Heart right ventricle (tissue), 16 donors: ENCODE measurements around the gene KRTAP10-3. TPM values are rescaled to one million over a fixed set of nuclear protein-coding genes. Genes with fewer than 3 reads are reported as not detected.

ENCODE experiments used
- ATAC-seq, 8 donors: fragments of 200-7000 bp; cut with Tn5 transposase; one replicate each; pipeline ENCODE4 v1.9.1; 2020; ENCODE audit warnings: mild to moderate bottlenecking in 8 of 8, moderate library complexity in 8 of 8, moderate number of reproducible peaks in 1 of 8
- DNase-seq, 2 donors: peaks; one replicate each; pipeline ENCODE4 v3.0.0-alpha.2; 2020
- H3K27ac ChIP-seq, 10 donors: fragments of 200-600 bp; sonication (generic) in 2 of 10; one replicate each; pipeline versions ENCODE4 v1.5.0 to v1.8.0; 2020 to 2022; ENCODE audit warnings: mild to moderate bottlenecking in 3 of 10
- H3K27me3 ChIP-seq, 7 donors: fragments of 200-600 bp; one replicate each; pipeline ENCODE4 v1.8.0; 2021 to 2022; ENCODE audit warnings: mild to moderate bottlenecking in 2 of 7
- H3K36me3 ChIP-seq, 9 donors: fragments of 200-600 bp; sonication (generic) in 1 of 9; one replicate each; pipeline versions ENCODE4 v1.5.0 to v1.8.0; 2020 to 2022; ENCODE audit warnings: mild to moderate bottlenecking in 2 of 9
- H3K4me1 ChIP-seq, 9 donors: fragments of 200-600 bp; sonication (generic) in 1 of 9; one replicate each; pipeline versions ENCODE4 v1.5.0 to v1.8.0; 2020 to 2022; ENCODE audit warnings: mild to moderate bottlenecking in 4 of 9
- H3K4me3 ChIP-seq, 10 donors: fragments of 200-600 bp; sonication (generic) in 2 of 10; one replicate each; pipeline versions ENCODE4 v1.5.0 to v1.8.0; 2020 to 2022; ENCODE audit warnings: mild to moderate bottlenecking in 7 of 10, moderate library complexity in 2 of 10
- H3K9me3 ChIP-seq, 11 donors: fragments of 200-600 bp in 10 of 11; sonication (generic) in 2 of 11; one replicate each; pipeline versions ENCODE4 v1.5.0 to v1.8.0; 2013 to 2022; ENCODE audit warnings: mild to moderate bottlenecking in 2 of 11, control low read depth in 1 of 11, moderate library complexity in 1 of 11
- CTCF ChIP-seq, 9 donors: fragments of 200-600 bp; sonication (generic) in 2 of 9; IDR thresholded peaks; one replicate each; pipeline versions ENCODE4 v1.5.0 to v1.8.0; 2021 to 2022; ENCODE audit warnings: antibody characterized with exemption in 9 of 9, mild to moderate bottlenecking in 5 of 9, moderate library complexity in 1 of 9
- WGBS, 2 donors: extraction: QIAGEN DNeasy Blood & Tissue Kit; methylation state at CpG; one replicate each; pipeline ENCODE4 v1.1.7; 2013; ENCODE audit warnings: inconsistent platforms in 1 of 2; 5-methylcytosine and 5-hydroxymethylcytosine counted together
- intact Hi-C, 10 donors: fragments of 100-400 bp; cut with DNase I; formaldehyde crosslinking; loops; one replicate each; pipeline versions ENCODE4 v1.11.1 to v1.14.2; 2022
- polyA plus RNA-seq, 2 donors: library from polyadenylated mRNA; stranded (reverse); fragments of 200-250 nt; gene quantifications; one replicate each; pipeline ENCODE4 v1.2.3, GENCODE V29; 2013
- total RNA-seq, 10 donors: library from RNA; stranded (reverse); fragmentation: NEBNext Ultra II Directional in 3 of 10; extraction: Animal tissue kit (Norgen Biotek cat#: 25700) in 3 of 10; gene quantifications; one replicate each; pipeline versions ENCODE4 v1.2.1 to v1.2.4, GENCODE V29; 2021 to 2023
- donor health status: Arrhythmogenic right ventricular cardiomyopathy.
- donor health status: ischemic (EF 13 %, LVEDD 7.1; RV severe dilation, severe dysfunction).
- donor health status: healthy with polysubstance abuse.
- donor health status: DM: no; HTN: yes; CAD: no.
- donor health status: DM: no; HTN: no; CAD: no.
- donor health status: ischemic (EF 25% LVEDD 6.9; RV normal size, moderate dysfunction).
- donor health status: ischemic (EF 25% LVEDD 5.7; RV mildly dilated, moderate dysfunction).
- donor health status: healthy.
- donor health status: DM: yes; HTN: yes; CAD: no.
- donor health status: Ischemic cardiomyopathy.
- donor health status: ischemic (EF 35%, LVEDD 5.7; RV mildly dilated, moderate dysfunction).
- donor health status: nonischemic (EF 11% LVEDD 7.7; RV severe dilation, severe dysfunction).
- donor health status: DM: yes; HTN: yes; CAD: no.
- donor health status: PGD.
- donor health status: ischemic (EF 29% LVEDD 5.4; RV normal size, mild dysfunction).
- donor health status: nonischemic (EF 23%, LVEDD 6.1; RV moderate dilation, normal function).

The KRTAP10-3 gene
- total and polyA plus RNA-seq, 12 donors, result not detected

- TF ChIP-seq CTCF (IDR thresholded peaks at IDR 0.05), result no peak
- Histone ChIP-seq H3K36me3 (no peaks in the 10 kb centered on the region), H3K4me3 (no peak overlapping the region), H3K27me3 (peaks cover 0 to 15% (median 0%) of the 10 kb centered on the region in 7 donors), H3K4me1 (peaks cover 0 to 6% (median 0%) of the 10 kb centered on the region in 9 donors), H3K27ac (no peak overlapping the region), H3K9me3 (peaks cover 0 to 27% (median 3%) of the 10 kb centered on the region in 11 donors)
- WGBS, 2 donors, result 70 to 73% methylated on average over 12 of the region's 12 CpGs
- ATAC-seq, result no peak
- DNase-seq, result no peak
- intact Hi-C loops, result no loop called here
These were observed 9.7 kb upstream of the KRTAP10-3 start for GRCh38 chr21:44568261-44568660.

- DNase-seq (no peak), ATAC-seq (no peak)
- Histone ChIP-seq H3K27ac (no peak overlapping the region), H3K4me3 (no peak overlapping the region), H3K36me3 (no peaks in the 10 kb centered on the region), H3K27me3 (peaks cover 0 to 12% (median 0%) of the 10 kb centered on the region in 7 donors), H3K9me3 (peaks cover 0 to 30% (median 3%) of the 10 kb centered on the region in 11 donors), H3K4me1 (peaks cover 0 to 6% (median 0%) of the 10 kb centered on the region in 9 donors)
- intact Hi-C loops, result no loop called here
- no peak for TF ChIP-seq CTCF (IDR thresholded peaks at IDR 0.05)
- 91% methylated on average over 18 of the region's 18 CpGs for WGBS, 2 donors
These were observed 9.0 kb upstream of the KRTAP10-3 start for GRCh38 chr21:44567481-44568171.

- WGBS, 2 donors, result 68 to 78% methylated on average over 1 of the region's 1 CpG
- DNase-seq (no peak), ATAC-seq (no peak)
- no peak overlapping the region for H3K27ac ChIP-seq
- intact Hi-C loops, result no loop called here
- H3K9me3 ChIP-seq, result peaks cover 0 to 33% (median 8%) of the 10 kb centered on the region in 11 donors
- H3K27me3 ChIP-seq, result peaks cover 0 to 12% (median 0%) of the 10 kb centered on the region in 7 donors
- peaks cover 0 to 6% (median 0%) of the 10 kb centered on the region in 9 donors for H3K4me1 ChIP-seq
- H3K4me3 ChIP-seq, result no peak overlapping the region
- H3K36me3 ChIP-seq, result no peaks in the 10 kb centered on the region
- TF ChIP-seq CTCF (IDR thresholded peaks at IDR 0.05), result no peak
These were observed 7.8 kb upstream of the KRTAP10-3 start for GRCh38 chr21:44566403-44566802.

GRCh38 chr21:44564886-44565598, 6.4 kb upstream of the KRTAP10-3 start:
- H3K4me3 ChIP-seq, result no peak overlapping the region
- H3K36me3 ChIP-seq, result no peaks in the 10 kb centered on the region
- no peak for TF ChIP-seq CTCF (IDR thresholded peaks at IDR 0.05)
- 2 to 49% methylated on average over 1 of the region's 1 CpG for WGBS, 2 donors
- H3K27ac ChIP-seq, result peak overlapping the region in 1 of 10 donors; percentile 54
- peaks cover 0 to 28% (median 7%) of the 10 kb centered on the region in 11 donors for H3K9me3 ChIP-seq
- intact Hi-C loops, result no loop called here
- H3K4me1 ChIP-seq, result peaks cover 0 to 6% (median 0%) of the 10 kb centered on the region in 9 donors
- no peak for ATAC-seq
- DNase-seq, result no peak
- H3K27me3 ChIP-seq, result peaks cover 0 to 12% (median 0%) of the 10 kb centered on the region in 7 donors
